ENCODE measurements around the gene SAMD14.
A peak's percentile ranks its signal among the peaks of the same experiment; 100 is the strongest.

Gene SAMD14

GRCh38 chr17:50129728-50130558 is at the start of gene SAMD14:
Gene SAMD14, minus strand, starts transcription at chr17:50130160. Its CDS starts 5,201 bp downstream, at chr17:50124959.
- peak; percentile 46 for DNase-seq

GRCh38 chr17:50177983-50178834 is 48.2 kb upstream of the SAMD14 start:
- DNase-seq, result peak; percentile 23

- no peak for DNase-seq
These were observed 47.5 kb upstream of the SAMD14 start for GRCh38 chr17:50177476-50177875.

- no peak for DNase-seq
These were observed 46.8 kb upstream of the SAMD14 start for GRCh38 chr17:50176559-50177357.

GRCh38 chr17:50175035-50175807 is 45.3 kb upstream of the SAMD14 start:
- no peak for DNase-seq

GRCh38 chr17:50174444-50174843 is 44.5 kb upstream of the SAMD14 start:
- no peak for DNase-seq

GRCh38 chr17:50173335-50173941 is 43.5 kb upstream of the SAMD14 start:
- DNase-seq, result no peak

GRCh38 chr17:50172936-50173334 is 43.0 kb upstream of the SAMD14 start:
- no peak for DNase-seq

- no peak for DNase-seq
These were observed 42.2 kb upstream of the SAMD14 start for GRCh38 chr17:50172130-50172529.

GRCh38 chr17:50171371-50172071 is 41.6 kb upstream of the SAMD14 start:
- no peak for DNase-seq

GRCh38 chr17:50170662-50171370 is 40.9 kb upstream of the SAMD14 start:
- peak; percentile 18 for DNase-seq

- no peak for DNase-seq
These were observed 40.0 kb upstream of the SAMD14 start for GRCh38 chr17:50169881-50170459.

GRCh38 chr17:50169121-50169764 is 39.3 kb upstream of the SAMD14 start:
- DNase-seq, result peak; percentile 34

- no peak for DNase-seq
These were observed 38.4 kb upstream of the SAMD14 start for GRCh38 chr17:50168319-50168718.

GRCh38 chr17:50167371-50167770 is 37.4 kb upstream of the SAMD14 start:
- no peak for DNase-seq

- no peak for DNase-seq
These were observed 36.7 kb upstream of the SAMD14 start for GRCh38 chr17:50166518-50167181.

- no peak for DNase-seq
These were observed 36.0 kb upstream of the SAMD14 start, which contains the start of gene SGCA for GRCh38 chr17:50165867-50166517. Gene SGCA, plus strand, starts transcription at chr17:50166005. Its CDS starts 36 bp downstream, at chr17:50166041.

- no peak for DNase-seq
These were observed 35.5 kb upstream of the SAMD14 start for GRCh38 chr17:50165466-50165865.
